ENCODE results near the gene SNX24.
A peak's percentile ranks its signal among the peaks of the same experiment; 100 is the strongest.

SNX24 gene

GRCh38 chr5:123014689-123015088 is 169.3 kb downstream of the SNX24 start:
- DNase-seq (ENCODE audit: low spot score) = no peak

GRCh38 chr5:123028222-123028621 is 182.8 kb downstream of the SNX24 start:
- no peak for DNase-seq (ENCODE audit: low spot score)

GRCh38 chr5:123033157-123033671 is 187.8 kb downstream of the SNX24 start:
- DNase-seq (ENCODE audit: low spot score) = no peak

- peak; percentile 14 for DNase-seq (ENCODE audit: low spot score)
These were observed 190.0 kb downstream of the SNX24 start for GRCh38 chr5:123035360-123035917.

GRCh38 chr5:123035918-123036390 is 190.5 kb downstream of the SNX24 start:
- peak; percentile 16 for DNase-seq (ENCODE audit: low spot score)

GRCh38 chr5:123036391-123037103 is 191.1 kb downstream of the SNX24 start, which contains the start of gene PPIC:
TSS of gene PPIC (minus strand) at chr5:123036725. CDS start at chr5:123036625, 100 bp downstream.
- DNase-seq (ENCODE audit: low spot score) = peak; percentile 33

- no peak for DNase-seq (ENCODE audit: low spot score)
These were observed 191.6 kb downstream of the SNX24 start for GRCh38 chr5:123037104-123037418.

- no peak for DNase-seq (ENCODE audit: low spot score)
These were observed 194.3 kb downstream of the SNX24 start for GRCh38 chr5:123039673-123040072.

GRCh38 chr5:123044926-123045617 is 199.7 kb downstream of the SNX24 start:
- no peak for DNase-seq (ENCODE audit: low spot score)

- DNase-seq (ENCODE audit: low spot score) = no peak
These were observed 200.8 kb downstream of the SNX24 start for GRCh38 chr5:123046222-123046621.

GRCh38 chr5:123047706-123048105 is 202.3 kb downstream of the SNX24 start:
- no peak for DNase-seq (ENCODE audit: low spot score)

GRCh38 chr5:123051206-123051605 is 205.8 kb downstream of the SNX24 start:
- no peak for DNase-seq (ENCODE audit: low spot score)
